Measurements from ENCODE around the gene UGGT2. TPM values are rescaled to one million over a fixed set of nuclear protein-coding genes. Genes with fewer than 3 reads are reported as not detected.

Gene UGGT2
- total and polyA plus RNA-seq, 4 donors: 7.6 to 60.2 (median 16.3) TPM

- Histone ChIP-seq H3K27ac (ENCODE audit: low read depth in 1 of 2, low read length in 1 of 2) (no peak overlapping the region), H3K4me1 (ENCODE audit: control insufficient read depth in 5 of 5, insufficient read depth in 5 of 5, low read length in 5 of 5) (no peaks in the 10 kb centered on the region), H3K36me3 (ENCODE audit: control insufficient read depth in 4 of 4, insufficient read depth in 4 of 4, low read length in 4 of 4) (peaks cover 6 to 8% (median 7%) of the 10 kb centered on the region in 4 donors), H3K4me3 (no peak overlapping the region), H3K9me3 (ENCODE audit: control insufficient read depth in 4 of 4, insufficient read depth in 3 of 4, low read length in 3 of 4) (peaks cover 0 to 1% (median 0%) of the 10 kb centered on the region in 4 donors), H3K9ac (ENCODE audit: insufficient read depth in 1 of 2, low read length in 2 of 2) (no peak overlapping the region), H3K27me3 (ENCODE audit: control insufficient read depth in 3 of 3, insufficient read depth in 3 of 3, low read length in 2 of 3) (no peaks in the 10 kb centered on the region)
- TF ChIP-seq CTCF (IDR thresholded peaks at IDR 0.05; ENCODE audit: control extremely low read depth, extremely low read depth): no peak
- DNase-seq (no peak), ATAC-seq (ENCODE audit: insufficient read depth, low FRiP score) (no peak)
- WGBS, 2 donors: 94 to 98% methylated on average over 4 of the region's 4 CpGs
These were observed 182.8 kb downstream of the UGGT2 start for GRCh38 chr13:95870421-95870820.

- no peaks in the 10 kb centered on the region for H3K27me3 ChIP-seq (ENCODE audit: control insufficient read depth in 3 of 3, insufficient read depth in 3 of 3, low read length in 2 of 3)
- WGBS, 2 donors: 91 to 95% methylated on average over 5 of the region's 5 CpGs
- H3K4me1 ChIP-seq (ENCODE audit: control insufficient read depth in 5 of 5, insufficient read depth in 5 of 5, low read length in 5 of 5): peaks cover 0 to 11% (median 0%) of the 10 kb centered on the region in 5 donors
- H3K9ac ChIP-seq (ENCODE audit: insufficient read depth in 1 of 2, low read length in 2 of 2): no peak overlapping the region
- no peaks in the 10 kb centered on the region for H3K9me3 ChIP-seq (ENCODE audit: control insufficient read depth in 4 of 4, insufficient read depth in 3 of 4, low read length in 3 of 4)
- no peak overlapping the region for H3K4me3 ChIP-seq
- TF ChIP-seq CTCF (IDR thresholded peaks at IDR 0.05; ENCODE audit: control extremely low read depth, extremely low read depth): no peak
- H3K27ac ChIP-seq (ENCODE audit: low read depth in 1 of 2, low read length in 1 of 2): no peak overlapping the region
- no peak for DNase-seq
- H3K36me3 ChIP-seq (ENCODE audit: control insufficient read depth in 4 of 4, insufficient read depth in 4 of 4, low read length in 4 of 4): peaks cover 0 to 9% (median 2%) of the 10 kb centered on the region in 4 donors
- ATAC-seq (ENCODE audit: insufficient read depth, low FRiP score): no peak
These were observed 188.1 kb downstream of the UGGT2 start for GRCh38 chr13:95865080-95865615.

GRCh38 chr13:95862408-95862807 lies 190.8 kb downstream of the UGGT2 start:
- H3K27me3 ChIP-seq (ENCODE audit: control insufficient read depth in 3 of 3, insufficient read depth in 3 of 3, low read length in 2 of 3): no peaks in the 10 kb centered on the region
- TF ChIP-seq CTCF (IDR thresholded peaks at IDR 0.05; ENCODE audit: control extremely low read depth, extremely low read depth): no peak
- H3K4me3 ChIP-seq: no peak overlapping the region
- no peak overlapping the region for H3K9ac ChIP-seq (ENCODE audit: insufficient read depth in 1 of 2, low read length in 2 of 2)
- no peak for ATAC-seq (ENCODE audit: insufficient read depth, low FRiP score)
- no peak overlapping the region for H3K27ac ChIP-seq (ENCODE audit: low read depth in 1 of 2, low read length in 1 of 2)
- peaks cover 0 to 9% (median 2%) of the 10 kb centered on the region in 4 donors for H3K36me3 ChIP-seq (ENCODE audit: control insufficient read depth in 4 of 4, insufficient read depth in 4 of 4, low read length in 4 of 4)
- H3K9me3 ChIP-seq (ENCODE audit: control insufficient read depth in 4 of 4, insufficient read depth in 3 of 4, low read length in 3 of 4): no peaks in the 10 kb centered on the region
- H3K4me1 ChIP-seq (ENCODE audit: control insufficient read depth in 5 of 5, insufficient read depth in 5 of 5, low read length in 5 of 5): peaks cover 0 to 18% (median 7%) of the 10 kb centered on the region in 5 donors
- DNase-seq: no peak

GRCh38 chr13:95861296-95861695 lies 191.9 kb downstream of the UGGT2 start:
- H3K27ac ChIP-seq (ENCODE audit: low read depth in 1 of 2, low read length in 1 of 2): no peak overlapping the region
- WGBS, 2 donors: 70 to 80% methylated on average over 2 of the region's 2 CpGs
- DNase-seq: peak; percentile 61 to 91 (median 87)

More at GRCh38 chr13:95861296-95861695, 191.9 kb downstream of the UGGT2 start:
- peaks cover 0 to 9% (median 2%) of the 10 kb centered on the region in 4 donors for H3K36me3 ChIP-seq (ENCODE audit: control insufficient read depth in 4 of 4, insufficient read depth in 4 of 4, low read length in 4 of 4)
- ATAC-seq (ENCODE audit: insufficient read depth, low FRiP score): no peak
- peaks cover 0 to 18% (median 7%) of the 10 kb centered on the region in 5 donors for H3K4me1 ChIP-seq (ENCODE audit: control insufficient read depth in 5 of 5, insufficient read depth in 5 of 5, low read length in 5 of 5)
- H3K9ac ChIP-seq (ENCODE audit: insufficient read depth in 1 of 2, low read length in 2 of 2): no peak overlapping the region
- H3K27me3 ChIP-seq (ENCODE audit: control insufficient read depth in 3 of 3, insufficient read depth in 3 of 3, low read length in 2 of 3): no peaks in the 10 kb centered on the region
- no peaks in the 10 kb centered on the region for H3K9me3 ChIP-seq (ENCODE audit: control insufficient read depth in 4 of 4, insufficient read depth in 3 of 4, low read length in 3 of 4)
- no peak for TF ChIP-seq CTCF (IDR thresholded peaks at IDR 0.05; ENCODE audit: control extremely low read depth, extremely low read depth)
- H3K4me3 ChIP-seq: no peak overlapping the region
